GM12892 (cell line): ENCODE data around the gene CASKIN1.

Experiments used
- POLR2A ChIP-seq: IDR thresholded peaks from 2 replicates; pipeline ENCODE4 v1.6.1; 2011; ENCODE audit warnings: low read depth, low read length, control low read depth
- POLR2AphosphoS5 ChIP-seq: IDR thresholded peaks from 2 replicates; pipeline ENCODE4 v1.6.1; 2011; ENCODE audit warnings: low read depth, low read length, control low read depth
- TAF1 ChIP-seq: IDR thresholded peaks from 2 replicates; pipeline ENCODE4 v1.6.1; 2011; ENCODE audit warnings: low read depth, mild to moderate bottlenecking, control low read depth, low read length, borderline replicate concordance

- TF ChIP-seq TAF1: no peak
- no peak for TF ChIP-seq POLR2AphosphoS5
- TF ChIP-seq POLR2A: no peak
Observed at GRCh38 chr16:2184962-2185361, 11.4 kb downstream of the CASKIN1 start.
